PC-9 (cell line): ENCODE measurements around the gene BACH2. TPM values are rescaled to one million over a fixed set of nuclear protein-coding genes. Genes with fewer than 3 reads are reported as not detected.

Source experiments
- BruUV-seq: library from RNA; stranded (reverse); fragments of 400-500 nt; replicated peaks from 2 replicates; lab custom pipeline; 2021; lab: Mats Ljungman, UMichigan
- CTCF ChIA-PET: fragments of 300-600 bp; sonication (Branson Sonifier 250); formaldehyde crosslinking; loops from one replicate; lab custom pipeline; 2022; ENCODE audit warnings: antibody characterized with exemption; lab: Charles Lee
- POLR2A ChIA-PET: fragments of 300-600 bp; sonication (Branson Sonifier 250); formaldehyde crosslinking; loops from one replicate; lab custom pipeline; 2022; ENCODE audit warnings: antibody characterized with exemption; ENCODE audit not compliant: unreplicated experiment; lab: Charles Lee
- DNase-seq, 2 experiments: peaks; one replicate each; pipeline versions ENCODE4 v3.0.0 to v3.0.0-alpha.2; 2015 to 2022; ENCODE audit warnings: mixed read lengths in 1 of 2
- H2AFZ ChIP-seq: fragments of 200-600 bp; sonication (generic); 2 replicates; pipeline ENCODE4 v1.8.1; 2017; ENCODE audit warnings: antibody characterized with exemption
- H3F3A ChIP-seq: fragments of 200-600 bp; sonication (generic); 2 replicates; pipeline ENCODE4 v1.8.1; 2017; ENCODE audit warnings: antibody characterized with exemption, mild to moderate bottlenecking, low read depth; ENCODE audit not compliant: insufficient read depth
- H3K27ac ChIP-seq: fragments of 200-600 bp; sonication (generic); 2 replicates; pipeline ENCODE4 v1.6.1; 2016; ENCODE audit warnings: mixed run types
- H3K27me3 ChIP-seq: fragments of 200-600 bp; sonication (generic); 2 replicates; pipeline ENCODE4 v1.6.1; 2016; ENCODE audit warnings: low read depth, mixed run types; ENCODE audit not compliant: insufficient read depth
- H3K36me3 ChIP-seq: fragments of 200-600 bp; sonication (generic); 2 replicates; pipeline ENCODE4 v1.6.1; 2016; ENCODE audit warnings: low read depth, mixed run types
- H3K4me1 ChIP-seq: fragments of 200-600 bp; sonication (generic); replicated peaks from 2 replicates; pipeline ENCODE4 v1.6.1; 2016; ENCODE audit warnings: mixed run types; ENCODE audit not compliant: insufficient read depth
- H3K4me2 ChIP-seq: fragments of 200-600 bp; sonication (generic); 2 replicates; pipeline ENCODE4 v1.6.1; 2017; ENCODE audit warnings: mixed run types
- H3K4me3 ChIP-seq: fragments of 200-600 bp; sonication (generic); 2 replicates; pipeline ENCODE4 v1.6.1; 2016; ENCODE audit warnings: mixed run types
- H3K79me2 ChIP-seq: fragments of 200-600 bp; sonication (generic); 2 replicates; pipeline ENCODE4 v1.6.1; 2017; ENCODE audit warnings: low read depth, mixed run types
- H3K9me2 ChIP-seq: fragments of 200-600 bp; sonication (generic); 2 replicates; pipeline ENCODE4 v1.8.1; 2017; ENCODE audit warnings: mild to moderate bottlenecking; ENCODE audit not compliant: insufficient read depth
- H3K9me3 ChIP-seq: fragments of 200-600 bp; sonication (generic); 2 replicates; pipeline ENCODE4 v1.8.1; 2016; ENCODE audit warnings: low read depth; ENCODE audit not compliant: insufficient read depth
- H4K20me1 ChIP-seq: fragments of 200-600 bp; sonication (generic); 2 replicates; pipeline ENCODE4 v1.8.1; 2017; ENCODE audit not compliant: insufficient read depth
- CTCF ChIP-seq: fragments of 200-600 bp; sonication (generic); conservative IDR thresholded peaks from 2 replicates; pipeline ENCODE4 v1.6.1; 2017; ENCODE audit warnings: mixed run types, antibody characterized with exemption, mild to moderate bottlenecking, moderate library complexity
- EZH2 ChIP-seq: fragments of 200-600 bp; sonication (generic); IDR thresholded peaks from 2 replicates; pipeline ENCODE4 v1.8.0; 2017; ENCODE audit warnings: antibody characterized with exemption, low read depth
- intact Hi-C: fragments of 100-400 bp; cut with micrococcal nuclease; formaldehyde crosslinking; loops from one replicate; pipeline ENCODE4 v1.10.0; 2022; ENCODE audit not compliant: unreplicated experiment
- total RNA-seq: library from RNA; stranded (reverse); gene quantifications from 2 replicates; pipeline ENCODE4 v1.2.3, GENCODE V29; 2021

The BACH2 gene
- total RNA-seq, 1 experiment from 2014 or later, result 2.3 TPM

- 0 out of 2 replicates have a peak, but pooled peaks cover 5% of the 10 kb centered on the region for H3K27me3 ChIP-seq
- H3K9me2 ChIP-seq, result no peaks in the 10 kb centered on the region
- no peaks in the 10 kb centered on the region for H3K79me2 ChIP-seq
- no peaks in the 10 kb centered on the region for H3K9me3 ChIP-seq
- H3K36me3 ChIP-seq, result no peaks in the 10 kb centered on the region
- H3K27ac ChIP-seq, result no peak overlapping the region
- POLR2A ChIA-PET, result no interaction called here
- TF ChIP-seq CTCF, result no peak
- TF ChIP-seq EZH2, result no peak
- CTCF ChIA-PET, result no interaction called here
- no peak overlapping the region for H3K4me3 ChIP-seq
- no peaks in the 10 kb centered on the region for H3F3A ChIP-seq
- no peak for DNase-seq
- BruUV-seq, result TSS peak; percentile 12
- peak overlapping the region; percentile 42; the same call in 1 of the 2 replicates for H3K4me2 ChIP-seq
- peaks cover 9% of the 10 kb centered on the region; the same call in 1 of the 2 replicates for H3K4me1 ChIP-seq
- H4K20me1 ChIP-seq, result no peaks in the 10 kb centered on the region
- intact Hi-C loops, result loop anchor here (2.0 to 10.0 kb wide), 4 partner anchors 114 to 356 kb away; no protein-coding TSS in a partner anchor
- 0 out of 2 replicates have a peak overlapping the region, but pooled peaks have one; percentile 39 for H2AFZ ChIP-seq
Measured at GRCh38 chr6:90297115-90297866, 648 bp upstream of the BACH2 start.

- CTCF ChIA-PET, result interaction anchor here (0.7 to 0.8 kb wide), 2 partner anchors 97 kb away, joined by 3 to 18 read pairs; no protein-coding TSS in a partner anchor
- intact Hi-C loops, result loop anchor here (2.0 to 10.0 kb wide), 4 partner anchors 114 to 355 kb away; no protein-coding TSS in a partner anchor
Measured at GRCh38 chr6:90295854-90296340, 746 bp downstream of the BACH2 start.

GRCh38 chr6:90294989-90295853 is 1.4 kb downstream of the BACH2 start:
- no TSS peak for BruUV-seq
- TF ChIP-seq EZH2 (no peak), CTCF (no peak)
- ChIA-PET POLR2A (no interaction called here), CTCF (interaction anchor here (0.7 kb wide), 1 partner anchor 97 kb away, joined by 3 read pairs; no protein-coding TSS in a partner anchor)
- Histone ChIP-seq H4K20me1 (no peaks in the 10 kb centered on the region), H3K79me2 (no peaks in the 10 kb centered on the region), H3K27me3 (0 out of 2 replicates have a peak, but pooled peaks cover 5% of the 10 kb centered on the region), H3K4me1 (peaks cover 9% of the 10 kb centered on the region; the same call in 1 of the 2 replicates), H3K36me3 (no peaks in the 10 kb centered on the region), H3K4me2 (peak overlapping the region; percentile 78), H3F3A (no peaks in the 10 kb centered on the region), H3K9me2 (no peaks in the 10 kb centered on the region), H3K27ac (no peak overlapping the region), H3K9me3 (no peaks in the 10 kb centered on the region), H2AFZ (no peak overlapping the region), H3K4me3 (peak overlapping the region; percentile 57)
- DNase-seq, result peak in 1 of 2 experiments; percentile 22
- intact Hi-C loops, result loop anchor here (5.0 to 10.0 kb wide), 2 partner anchors 113 to 200 kb away; no protein-coding TSS in a partner anchor

More at GRCh38 chr6:90295854-90296340, 746 bp downstream of the BACH2 start:
- Histone ChIP-seq H3K4me3 (peak overlapping the region; percentile 57), H4K20me1 (no peaks in the 10 kb centered on the region), H3K4me2 (peak overlapping the region; percentile 78), H3K27ac (no peak overlapping the region), H2AFZ (no peak overlapping the region), H3K36me3 (no peaks in the 10 kb centered on the region), H3K9me2 (no peaks in the 10 kb centered on the region), H3K9me3 (no peaks in the 10 kb centered on the region), H3F3A (no peaks in the 10 kb centered on the region), H3K4me1 (peaks cover 9% of the 10 kb centered on the region; the same call in 1 of the 2 replicates), H3K79me2 (no peaks in the 10 kb centered on the region), H3K27me3 (0 out of 2 replicates have a peak, but pooled peaks cover 5% of the 10 kb centered on the region)
- no peak for TF ChIP-seq EZH2
- DNase-seq, result peak in 1 of 2 experiments; percentile 49
- POLR2A ChIA-PET, result no interaction called here
- BruUV-seq, result TSS peak; percentile 28
